ENCODE measurements around the gene GMPPA. TPM values are rescaled to one million over a fixed set of nuclear protein-coding genes. Genes with fewer than 3 reads are reported as not detected.

The GMPPA gene
- total RNA-seq, 1 donor from 2014 or later, result 27.7 TPM

GRCh38 chr2:219552382-219553167, 53.9 kb downstream of the GMPPA start:
- H3K9me3 ChIP-seq (ENCODE audit: control insufficient read depth in 3 of 3, low read length in 3 of 3), result no peaks in the 10 kb centered on the region
- peak overlapping the region; percentile 23 to 70 (median 67) for H3K4me3 ChIP-seq (ENCODE audit: low read length in 3 of 3)
- peak overlapping the region in 2 of 3 donors; percentile 23 to 62 for H3K9ac ChIP-seq (ENCODE audit: low read depth in 1 of 3, low read length in 3 of 3)
- peaks cover 8 to 16% (median 8%) of the 10 kb centered on the region in 3 donors for H3K27me3 ChIP-seq (ENCODE audit: control insufficient read depth in 3 of 3, insufficient read depth in 3 of 3, low read length in 3 of 3)
- H3K36me3 ChIP-seq (ENCODE audit: control insufficient read depth in 3 of 3, insufficient read depth in 3 of 3, low read length in 3 of 3), result peaks cover 26 to 34% (median 28%) of the 10 kb centered on the region in 3 donors
- H3K4me1 ChIP-seq (ENCODE audit: control insufficient read depth in 3 of 3, insufficient read depth in 3 of 3, low read length in 3 of 3), result peaks cover 11 to 14% (median 12%) of the 10 kb centered on the region in 3 donors
- no peak overlapping the region for H3K27ac ChIP-seq (ENCODE audit: low read depth, low read length)

- H3K27ac ChIP-seq (ENCODE audit: low read depth, low read length), result no peak overlapping the region
- peaks cover 8 to 16% (median 8%) of the 10 kb centered on the region in 3 donors for H3K27me3 ChIP-seq (ENCODE audit: control insufficient read depth in 3 of 3, insufficient read depth in 3 of 3, low read length in 3 of 3)
- peaks cover 29 to 39% (median 30%) of the 10 kb centered on the region in 3 donors for H3K36me3 ChIP-seq (ENCODE audit: control insufficient read depth in 3 of 3, insufficient read depth in 3 of 3, low read length in 3 of 3)
- H3K9ac ChIP-seq (ENCODE audit: low read depth in 1 of 3, low read length in 3 of 3), result peak overlapping the region in 2 of 3 donors; percentile 23 to 62
- H3K4me1 ChIP-seq (ENCODE audit: control insufficient read depth in 3 of 3, insufficient read depth in 3 of 3, low read length in 3 of 3), result peaks cover 11 to 14% (median 12%) of the 10 kb centered on the region in 3 donors
- H3K4me3 ChIP-seq (ENCODE audit: low read length in 3 of 3), result peak overlapping the region in 2 of 3 donors; percentile 23 to 67
- no peaks in the 10 kb centered on the region for H3K9me3 ChIP-seq (ENCODE audit: control insufficient read depth in 3 of 3, low read length in 3 of 3)
These were observed 54.4 kb downstream of the GMPPA start for GRCh38 chr2:219553168-219553417.

- H3K4me1 ChIP-seq (ENCODE audit: control insufficient read depth in 3 of 3, insufficient read depth in 3 of 3, low read length in 3 of 3), result peaks cover 11 to 14% (median 12%) of the 10 kb centered on the region in 3 donors
- H3K36me3 ChIP-seq (ENCODE audit: control insufficient read depth in 3 of 3, insufficient read depth in 3 of 3, low read length in 3 of 3), result peaks cover 32 to 42% (median 34%) of the 10 kb centered on the region in 3 donors
- no peaks in the 10 kb centered on the region for H3K9me3 ChIP-seq (ENCODE audit: control insufficient read depth in 3 of 3, low read length in 3 of 3)
- H3K9ac ChIP-seq (ENCODE audit: low read depth in 1 of 3, low read length in 3 of 3), result peak overlapping the region in 2 of 3 donors; percentile 23 to 62
- H3K4me3 ChIP-seq (ENCODE audit: low read length in 3 of 3), result no peak overlapping the region
- no peak overlapping the region for H3K27ac ChIP-seq (ENCODE audit: low read depth, low read length)
- peaks cover 8 to 16% (median 8%) of the 10 kb centered on the region in 3 donors for H3K27me3 ChIP-seq (ENCODE audit: control insufficient read depth in 3 of 3, insufficient read depth in 3 of 3, low read length in 3 of 3)
These were observed 54.8 kb downstream of the GMPPA start for GRCh38 chr2:219553463-219553963.

GRCh38 chr2:219554350-219554749, 55.7 kb downstream of the GMPPA start:
- Histone ChIP-seq H3K27me3 (ENCODE audit: control insufficient read depth in 3 of 3, insufficient read depth in 3 of 3, low read length in 3 of 3) (peaks cover 8 to 16% (median 8%) of the 10 kb centered on the region in 3 donors), H3K4me3 (ENCODE audit: low read length in 3 of 3) (no peak overlapping the region), H3K4me1 (ENCODE audit: control insufficient read depth in 3 of 3, insufficient read depth in 3 of 3, low read length in 3 of 3) (peaks cover 11 to 14% (median 12%) of the 10 kb centered on the region in 3 donors), H3K36me3 (ENCODE audit: control insufficient read depth in 3 of 3, insufficient read depth in 3 of 3, low read length in 3 of 3) (peaks cover 36 to 48% (median 38%) of the 10 kb centered on the region in 3 donors), H3K27ac (ENCODE audit: low read depth, low read length) (no peak overlapping the region), H3K9ac (ENCODE audit: low read depth in 1 of 3, low read length in 3 of 3) (no peak overlapping the region), H3K9me3 (ENCODE audit: control insufficient read depth in 3 of 3, low read length in 3 of 3) (no peaks in the 10 kb centered on the region)

GRCh38 chr2:219555956-219556355, 57.3 kb downstream of the GMPPA start:
- Histone ChIP-seq H3K4me3 (ENCODE audit: low read length in 3 of 3) (no peak overlapping the region), H3K27me3 (ENCODE audit: control insufficient read depth in 3 of 3, insufficient read depth in 3 of 3, low read length in 3 of 3) (peaks cover 8 to 16% (median 8%) of the 10 kb centered on the region in 3 donors), H3K9me3 (ENCODE audit: control insufficient read depth in 3 of 3, low read length in 3 of 3) (no peaks in the 10 kb centered on the region), H3K9ac (ENCODE audit: low read depth in 1 of 3, low read length in 3 of 3) (no peak overlapping the region), H3K4me1 (ENCODE audit: control insufficient read depth in 3 of 3, insufficient read depth in 3 of 3, low read length in 3 of 3) (peaks cover 11 to 14% (median 12%) of the 10 kb centered on the region in 3 donors), H3K27ac (ENCODE audit: low read depth, low read length) (no peak overlapping the region), H3K36me3 (ENCODE audit: control insufficient read depth in 3 of 3, insufficient read depth in 3 of 3, low read length in 3 of 3) (peaks cover 34 to 49% (median 41%) of the 10 kb centered on the region in 3 donors)

GRCh38 chr2:219556413-219556812, 57.7 kb downstream of the GMPPA start:
- no peak overlapping the region for H3K9ac ChIP-seq (ENCODE audit: low read depth in 1 of 3, low read length in 3 of 3)
- peaks cover 36 to 51% (median 44%) of the 10 kb centered on the region in 3 donors for H3K36me3 ChIP-seq (ENCODE audit: control insufficient read depth in 3 of 3, insufficient read depth in 3 of 3, low read length in 3 of 3)
- H3K4me1 ChIP-seq (ENCODE audit: control insufficient read depth in 3 of 3, insufficient read depth in 3 of 3, low read length in 3 of 3), result peaks cover 11 to 14% (median 12%) of the 10 kb centered on the region in 3 donors
- no peak overlapping the region for H3K4me3 ChIP-seq (ENCODE audit: low read length in 3 of 3)
- H3K27me3 ChIP-seq (ENCODE audit: control insufficient read depth in 3 of 3, insufficient read depth in 3 of 3, low read length in 3 of 3), result peaks cover 8 to 14% (median 8%) of the 10 kb centered on the region in 3 donors
- no peaks in the 10 kb centered on the region for H3K9me3 ChIP-seq (ENCODE audit: control insufficient read depth in 3 of 3, low read length in 3 of 3)
- no peak overlapping the region for H3K27ac ChIP-seq (ENCODE audit: low read depth, low read length)

Small RNA genes within 50 kb of the gene (small RNA-seq; reads per million reads assigned to genes)
- not detected for gene MIR3132

Other genes starting within 250 kb of the GMPPA start
- not detected for gene TUBA4B, start 245.6 kb upstream of the GMPPA start, total RNA-seq
- 30.8 TPM for gene TUBA4A, start 245.0 kb upstream of the GMPPA start, total RNA-seq
- gene DNAJB2, start 219.5 kb upstream of the GMPPA start, total RNA-seq, result 49.6 TPM
- not detected for gene PTPRN, start 189.5 kb upstream of the GMPPA start, total RNA-seq
- gene RESP18, start 166.1 kb upstream of the GMPPA start, total RNA-seq, result not detected
- gene DNPEP, start 111.0 kb upstream of the GMPPA start, total RNA-seq, result 25.1 TPM
- gene DES, start 80.5 kb upstream of the GMPPA start, total RNA-seq, result 3,588 TPM
- gene SPEG, start 64.0 kb upstream of the GMPPA start, total RNA-seq, result 95.5 TPM
- gene ASIC4, start 15.6 kb downstream of the GMPPA start, total RNA-seq, result not detected
- 33.4 TPM for gene CHPF, start 44.9 kb downstream of the GMPPA start, total RNA-seq
- gene TMEM198, start 45.1 kb downstream of the GMPPA start, total RNA-seq, result 2.1 TPM
- 87.2 TPM for gene OBSL1, start 72.6 kb downstream of the GMPPA start, total RNA-seq
- gene INHA, start 73.4 kb downstream of the GMPPA start, total RNA-seq, result not detected
- 8.9 TPM for gene STK11IP, start 99.0 kb downstream of the GMPPA start, total RNA-seq
- gene SLC4A3, start 128.7 kb downstream of the GMPPA start, total RNA-seq, result 2.1 TPM